ENCODE results near the gene MT1B.

DNA sequence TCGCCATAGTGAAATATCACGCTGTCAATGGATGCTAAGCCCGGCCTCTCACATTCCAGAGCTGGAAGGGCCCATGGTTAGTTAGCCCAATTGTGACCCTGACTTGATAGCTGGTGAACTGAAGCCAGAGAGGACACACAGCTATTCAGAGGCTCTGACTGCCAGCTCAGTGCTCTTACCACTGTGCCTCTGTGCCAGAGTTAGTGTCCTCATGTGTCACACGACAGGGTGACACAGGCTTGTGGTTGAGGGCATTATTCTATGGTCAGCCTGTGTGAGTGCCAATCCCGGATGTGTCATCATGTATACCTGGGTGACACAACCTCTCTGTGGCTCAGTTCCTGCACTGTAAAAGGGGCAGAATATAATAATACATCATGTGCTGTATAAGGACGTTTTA lies 28.1 kb downstream of the MT1B start:
- TF ChIP-seq CTCF (IDR thresholded peaks at IDR 0.05; ENCODE audit: low read depth, low read length) (no peak), EZH2phosphoT487 (IDR thresholded peaks at IDR 0.05; ENCODE audit: low read depth) (no peak)

Data from OCI-LY3 (cell line).